GM12892 (cell line): ENCODE data around the gene REC114.
"Not testable (repeated sequence)": the region's sequence is repeated elsewhere in the genome, so short reads cannot be mapped to it uniquely, and the experiment has no call there.

Experiments used
- POLR2A ChIP-seq: IDR thresholded peaks from 2 replicates; pipeline ENCODE4 v1.6.1; 2011; ENCODE audit warnings: low read depth, low read length, control low read depth
- POLR2AphosphoS5 ChIP-seq: IDR thresholded peaks from 2 replicates; pipeline ENCODE4 v1.6.1; 2011; ENCODE audit warnings: low read depth, low read length, control low read depth
- TAF1 ChIP-seq: IDR thresholded peaks from 2 replicates; pipeline ENCODE4 v1.6.1; 2011; ENCODE audit warnings: low read depth, mild to moderate bottlenecking, control low read depth, low read length, borderline replicate concordance

DNA sequence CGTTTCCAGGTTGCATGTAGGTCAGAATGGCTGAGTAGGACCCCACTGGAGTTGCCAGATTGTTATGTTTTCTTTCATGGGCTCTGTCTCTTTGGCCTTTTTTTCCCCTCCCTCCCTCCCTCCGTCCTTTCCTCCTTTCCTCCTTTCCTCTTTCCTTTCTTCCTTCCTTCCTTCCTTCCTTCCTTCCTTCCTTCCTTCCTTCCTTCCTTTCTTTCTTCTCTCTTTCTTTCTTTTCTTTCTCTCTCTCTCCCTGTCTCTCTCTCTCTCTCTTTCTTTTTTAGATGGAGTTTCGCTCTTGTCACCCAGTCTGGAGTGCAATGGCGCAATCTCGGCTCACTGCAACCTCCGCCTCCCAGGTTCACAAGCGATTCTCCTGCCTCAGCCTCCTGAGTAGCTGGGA lies 11.6 kb upstream of the REC114 start:
- TF ChIP-seq POLR2A, POLR2AphosphoS5, TAF1: not testable (repeated sequence)
